Fibroblast of skin of back (primary cell): Measurements from ENCODE around the gene UGT1A9. TPM values are rescaled to one million over a fixed set of nuclear protein-coding genes. Genes with fewer than 3 reads are reported as not detected.
"Not testable (repeated sequence)": the region's sequence is repeated elsewhere in the genome, so short reads cannot be mapped to it uniquely, and the experiment has no call there.

Experiments
- DNase-seq: peaks from one replicate; pipeline ENCODE4 v3.0.0-alpha.2; 2013
- polyA plus RNA-seq, 2 experiments: library from polyadenylated mRNA; unstranded; fragments of 120-200 nt; gene quantifications; one replicate each; pipeline ENCODE4 v1.2.1, GENCODE V29; 2013; ENCODE audit not compliant: insufficient read length in 2 of 2

The UGT1A9 gene
- polyA plus RNA-seq (2013, experiment 1 of 2; ENCODE audit: insufficient read length) = not detected
- not detected for polyA plus RNA-seq (2013, experiment 2 of 2; ENCODE audit: insufficient read length)

DNA sequence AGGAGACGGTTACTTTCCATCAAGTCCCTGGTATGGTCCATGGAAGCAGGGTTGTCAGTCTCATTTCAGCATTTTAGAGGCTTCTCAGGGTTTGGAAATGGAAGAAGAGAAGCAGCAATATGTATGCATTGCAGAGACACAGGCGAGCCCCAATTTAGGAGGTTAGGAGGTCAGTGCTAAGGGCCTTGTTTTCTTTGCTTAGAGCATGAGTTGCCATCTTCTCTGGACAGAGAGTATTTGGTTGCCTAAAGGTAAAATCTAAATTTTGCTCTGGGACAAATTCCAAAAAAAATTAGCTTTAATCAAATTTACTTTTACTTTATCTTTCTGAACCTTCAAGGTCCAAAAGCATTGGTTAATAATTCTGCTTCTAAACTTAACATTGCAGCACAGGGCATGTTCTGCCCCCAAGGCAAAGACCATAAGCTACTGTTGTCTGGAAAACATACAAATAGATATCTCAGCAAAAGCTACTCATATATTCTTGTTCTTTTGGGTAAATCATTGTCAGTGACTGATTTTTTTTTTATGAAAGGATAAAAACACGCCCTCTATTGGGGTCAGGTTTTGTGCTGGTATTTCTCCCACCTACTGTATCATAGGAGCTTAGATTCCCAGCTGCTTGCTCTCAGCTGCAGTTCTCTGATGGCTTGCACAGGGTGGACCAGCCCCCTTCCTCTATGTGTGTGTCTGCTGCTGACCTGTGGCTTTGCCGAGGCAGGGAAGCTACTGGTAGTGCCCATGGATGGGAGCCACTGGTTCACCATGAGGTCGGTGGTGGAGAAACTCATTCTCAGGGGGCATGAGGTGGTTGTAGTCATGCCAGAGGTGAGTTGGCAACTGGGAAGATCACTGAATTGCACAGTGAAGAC is at the start of gene UGT1A9:
Gene UGT1A9, plus strand, starts transcription at position 609 of the 872 bp plus-strand sequence. Its CDS starts 37 bp downstream, at position 646.
- DNase-seq = no peak

DNA sequence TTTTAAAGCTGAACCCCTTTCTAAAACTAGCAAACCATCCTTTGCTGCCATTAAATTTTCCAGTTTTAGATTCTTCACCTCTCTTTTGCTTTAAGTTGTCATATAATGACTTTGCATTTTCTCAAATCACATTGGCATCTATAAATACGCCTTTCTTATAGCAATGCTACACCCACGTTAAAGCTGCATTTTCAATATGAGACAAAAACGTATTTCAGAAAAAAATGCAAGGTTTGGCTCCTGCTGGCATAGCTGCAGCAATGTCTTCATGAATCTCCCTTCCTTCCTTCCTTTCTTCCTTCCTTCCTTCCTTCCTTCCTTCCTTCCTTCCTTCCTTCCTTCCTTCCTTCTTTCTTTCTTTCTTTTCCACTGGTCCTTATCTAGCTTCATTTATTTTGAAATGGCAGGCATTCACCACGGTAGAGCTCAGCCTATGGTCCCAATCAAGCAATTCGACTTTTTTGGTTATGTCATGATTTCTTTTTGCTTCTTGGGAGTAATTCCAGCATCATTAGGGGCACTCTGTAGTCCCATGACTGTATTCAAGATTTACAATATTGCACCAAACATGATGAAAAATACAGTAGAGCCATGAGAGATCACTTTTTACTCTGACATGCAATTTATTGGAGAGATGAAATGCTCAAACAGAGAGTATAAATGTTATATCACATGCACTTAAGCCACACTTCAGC is 44.2 kb upstream of the UGT1A9 start:
- no peak for DNase-seq

DNA sequence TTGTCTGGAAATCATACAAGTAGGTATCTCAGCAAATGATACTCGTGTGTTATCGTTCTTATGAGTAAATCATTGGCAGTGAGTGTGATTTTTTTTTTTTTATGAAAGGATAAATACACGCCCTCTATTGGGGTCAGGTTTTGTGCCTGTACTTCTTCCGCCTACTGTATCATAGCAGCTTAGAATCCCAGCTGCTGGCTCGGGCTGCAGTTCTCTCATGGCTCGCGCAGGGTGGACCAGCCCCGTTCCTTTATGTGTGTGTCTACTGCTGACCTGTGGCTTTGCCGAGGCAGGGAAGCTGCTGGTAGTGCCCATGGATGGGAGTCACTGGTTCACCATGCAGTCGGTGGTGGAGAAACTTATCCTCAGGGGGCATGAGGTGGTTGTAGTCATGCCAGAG is 35.4 kb upstream of the UGT1A9 start, which contains the start of gene UGT1A10:
Gene UGT1A10, plus strand, starts transcription at position 143 of the 400 bp plus-strand sequence. Its CDS starts 75 bp downstream, at position 218.
- DNase-seq = not testable (repeated sequence)

DNA sequence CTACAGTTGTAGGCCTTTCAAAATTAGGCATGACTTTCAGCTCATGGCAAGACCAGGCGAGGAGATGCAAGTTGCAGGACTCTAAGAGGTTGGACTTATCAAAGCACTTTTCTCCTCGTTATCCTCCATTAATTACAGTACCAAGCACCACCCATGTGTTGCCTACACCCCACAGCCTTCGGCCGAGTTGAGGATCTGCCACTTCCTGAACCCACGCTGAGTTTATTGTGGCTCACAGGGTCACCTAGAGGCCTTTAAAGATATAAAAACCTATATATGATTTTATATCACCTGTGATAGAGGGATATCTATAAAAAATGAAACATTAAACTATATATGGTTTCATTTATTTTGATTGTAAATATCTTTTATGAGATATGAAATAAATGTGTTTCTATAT is 32.9 kb upstream of the UGT1A9 start:
- DNase-seq = no peak

DNA sequence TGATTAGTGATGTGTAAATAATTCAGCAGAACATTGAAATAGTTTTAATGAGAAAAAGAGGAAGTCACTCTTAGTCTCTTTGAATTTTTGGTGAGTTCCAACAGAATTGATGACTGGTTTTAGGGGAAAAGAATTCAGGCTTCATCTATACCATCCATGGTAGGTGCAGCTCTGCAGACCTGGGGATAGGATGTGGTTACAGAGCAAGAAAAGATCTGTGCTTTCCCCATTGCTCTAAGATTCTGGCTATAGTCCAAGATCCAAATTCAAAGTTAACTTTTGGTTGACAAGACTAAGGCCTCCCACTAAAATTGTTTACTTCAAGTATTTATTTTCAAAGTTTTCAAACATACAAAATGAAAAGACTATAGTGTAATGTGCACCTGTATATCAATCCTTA is 31.8 kb upstream of the UGT1A9 start:
- DNase-seq = no peak

DNA sequence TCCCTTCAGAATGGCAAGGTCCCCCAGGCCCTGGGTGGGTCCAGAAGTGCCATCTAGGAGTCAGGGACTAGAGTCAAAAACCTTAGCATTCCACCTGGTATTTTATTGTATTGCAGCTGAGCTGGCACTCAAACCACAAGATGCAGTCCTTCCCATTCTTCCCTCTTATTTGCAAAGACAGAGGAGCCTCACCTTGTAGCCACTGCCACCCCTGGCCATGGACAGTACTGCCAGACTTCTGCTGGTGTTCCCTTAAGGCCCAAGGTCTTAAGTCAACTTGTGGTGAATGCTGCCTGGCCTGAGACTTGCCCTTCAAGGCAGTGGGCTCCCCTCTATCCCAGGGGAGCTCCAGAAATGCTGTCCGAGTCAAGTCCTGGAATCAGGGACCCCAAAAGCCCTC is 28.6 kb upstream of the UGT1A9 start:
- DNase-seq = no peak

DNA sequence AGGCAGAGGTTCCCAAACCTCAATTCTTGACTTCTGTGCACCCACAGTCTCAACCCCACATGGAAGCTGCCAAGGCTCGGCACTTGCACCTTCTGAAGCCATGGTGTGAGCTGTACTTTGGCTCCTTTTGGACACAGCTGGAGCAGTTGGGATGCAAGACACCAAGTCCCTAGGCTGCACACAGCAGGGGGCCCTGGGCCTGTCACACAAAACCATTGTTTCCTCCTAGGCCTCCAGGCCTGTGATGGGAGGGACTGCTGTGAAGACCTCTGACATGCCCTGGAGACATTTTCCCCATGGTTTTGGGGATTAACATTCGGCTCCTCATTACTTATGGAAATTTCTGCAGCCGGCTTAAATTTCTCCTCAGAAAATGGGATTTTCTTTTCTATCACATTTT is 25.7 kb upstream of the UGT1A9 start:
- DNase-seq = not testable (repeated sequence)

DNA sequence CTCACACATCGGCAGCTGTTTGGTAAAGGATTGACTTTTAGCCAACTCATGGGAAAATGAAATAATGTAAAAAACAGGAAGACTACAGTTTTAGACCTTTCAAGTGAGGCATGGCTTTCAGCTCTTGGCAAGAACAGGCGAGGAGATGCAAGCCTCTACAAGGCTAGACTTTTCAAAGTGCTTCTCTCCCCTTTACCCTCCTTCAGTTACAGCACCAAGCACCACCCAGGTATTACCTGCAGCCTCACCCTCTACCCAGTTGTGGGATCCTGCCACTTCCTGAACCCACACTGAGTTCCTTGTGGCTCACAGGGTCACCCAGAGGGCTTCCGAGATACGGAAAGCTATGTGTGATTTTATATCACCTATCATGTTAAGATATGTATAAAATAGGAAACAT is 20.7 kb upstream of the UGT1A9 start:
- DNase-seq = no peak

DNA sequence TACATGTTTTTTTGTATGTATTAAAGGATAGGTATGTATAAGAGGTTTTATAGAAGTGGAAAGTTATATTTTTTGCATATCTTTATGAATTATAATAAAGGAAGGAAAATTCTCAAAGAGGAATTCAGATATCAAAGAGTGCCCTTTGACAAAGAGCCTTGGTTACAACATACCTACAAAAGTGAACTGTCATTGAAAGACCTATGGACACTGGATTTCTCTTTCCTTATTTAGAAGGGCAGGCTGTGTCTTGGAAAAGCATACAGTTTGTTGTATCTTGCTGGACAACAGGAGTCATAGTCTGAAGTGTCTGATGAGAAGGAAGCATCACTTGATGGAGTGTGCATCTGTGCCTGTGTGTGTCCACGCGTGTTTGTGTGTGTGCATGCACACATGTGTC is 20.3 kb upstream of the UGT1A9 start:
- DNase-seq = no peak

DNA sequence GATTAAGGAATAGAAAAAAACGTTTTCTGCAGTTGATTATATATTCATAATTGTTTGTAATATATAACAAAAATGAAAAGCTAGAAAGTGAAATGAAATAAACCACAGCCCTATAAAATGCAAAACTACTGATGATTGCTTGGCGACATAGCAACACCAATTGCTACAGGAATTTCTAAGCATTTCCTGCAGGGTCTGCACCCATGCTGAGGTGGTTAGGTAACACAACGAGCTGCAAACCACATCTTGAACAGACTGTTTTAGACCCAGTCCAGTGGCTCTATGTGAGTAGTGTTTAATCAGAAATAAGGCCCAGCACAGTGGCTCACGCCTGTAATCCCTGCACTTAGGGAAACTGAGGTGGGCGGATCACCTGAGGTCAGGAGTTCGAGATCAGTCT is 17.2 kb upstream of the UGT1A9 start:
- DNase-seq = no peak

DNA sequence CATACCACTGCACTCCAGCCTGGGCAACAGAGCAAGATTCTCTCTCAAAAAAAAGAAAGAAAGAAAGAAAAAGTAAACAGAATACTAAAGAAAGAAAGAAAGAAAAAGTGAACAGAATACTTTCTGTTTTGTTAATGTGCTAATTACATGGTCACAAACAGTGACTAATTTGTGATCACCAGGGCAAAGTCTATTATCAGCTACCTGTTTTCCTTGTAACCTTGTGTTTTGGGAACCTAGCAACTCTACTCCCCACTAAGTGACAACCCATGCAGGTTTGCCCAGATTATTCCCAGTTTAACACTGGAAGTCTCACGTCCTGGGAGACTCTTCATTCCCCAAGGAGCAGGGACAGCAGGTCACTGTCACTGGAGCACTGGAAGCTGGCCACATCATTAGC is 16.7 kb upstream of the UGT1A9 start:
- DNase-seq = no peak

DNA sequence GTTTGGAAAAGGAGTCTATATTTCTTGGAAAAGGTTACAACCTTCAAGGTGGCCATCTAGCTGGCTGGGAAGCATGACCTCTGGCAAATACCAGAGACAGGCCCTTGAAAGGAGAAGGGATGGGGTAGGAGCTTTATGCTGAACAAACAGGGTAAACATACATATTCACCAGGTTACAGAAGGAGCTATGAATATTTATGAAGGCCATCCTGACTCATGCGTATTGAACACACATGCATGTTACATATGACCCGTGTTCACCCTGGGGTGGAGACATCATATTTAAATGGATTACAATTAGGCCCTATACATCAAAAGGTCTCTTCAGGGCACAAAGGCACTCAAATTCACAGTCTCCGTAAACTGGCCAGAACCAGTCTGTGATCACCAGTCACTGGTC is 15.8 kb upstream of the UGT1A9 start:
- not testable (repeated sequence) for DNase-seq

DNA sequence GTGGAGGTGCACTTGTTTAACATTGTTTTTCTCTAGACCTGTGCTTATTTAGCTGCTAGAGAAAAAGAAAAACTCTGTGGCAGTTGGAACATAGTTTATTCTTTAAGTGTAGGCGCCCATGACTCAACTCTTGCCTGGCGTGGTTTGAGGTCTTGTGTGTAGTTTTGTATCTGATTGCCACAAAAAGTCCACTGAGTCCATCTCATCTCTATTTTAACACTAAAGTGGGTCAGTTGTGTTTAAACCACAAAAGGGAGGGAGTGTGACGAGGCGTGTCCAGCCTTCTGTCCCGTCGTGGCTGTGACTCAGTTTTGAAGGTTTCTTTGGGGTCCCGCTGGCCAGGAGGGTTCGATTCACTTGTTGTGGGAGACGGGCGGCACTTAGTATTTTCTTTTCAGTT is 15.3 kb upstream of the UGT1A9 start:
- no peak for DNase-seq

DNA sequence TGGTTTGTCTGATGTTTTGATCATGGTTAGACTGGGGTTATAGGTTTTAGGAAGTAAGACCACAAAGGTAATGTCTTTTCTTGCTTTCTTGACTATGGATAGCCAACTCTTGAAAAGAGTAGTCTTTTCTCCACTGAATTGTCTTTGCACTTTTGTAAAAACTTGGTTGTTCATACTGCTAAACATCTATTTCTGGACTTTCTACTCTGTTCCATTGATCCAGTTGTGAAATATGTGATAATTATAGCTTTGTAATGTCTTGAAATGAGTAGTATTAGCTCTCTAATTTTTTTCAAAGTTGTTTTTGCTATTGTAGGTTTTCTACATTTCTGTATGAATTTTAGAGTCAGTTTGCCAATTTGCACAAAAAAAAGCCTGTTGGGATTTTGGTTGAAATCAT is 13.1 kb upstream of the UGT1A9 start:
- DNase-seq = no peak

DNA sequence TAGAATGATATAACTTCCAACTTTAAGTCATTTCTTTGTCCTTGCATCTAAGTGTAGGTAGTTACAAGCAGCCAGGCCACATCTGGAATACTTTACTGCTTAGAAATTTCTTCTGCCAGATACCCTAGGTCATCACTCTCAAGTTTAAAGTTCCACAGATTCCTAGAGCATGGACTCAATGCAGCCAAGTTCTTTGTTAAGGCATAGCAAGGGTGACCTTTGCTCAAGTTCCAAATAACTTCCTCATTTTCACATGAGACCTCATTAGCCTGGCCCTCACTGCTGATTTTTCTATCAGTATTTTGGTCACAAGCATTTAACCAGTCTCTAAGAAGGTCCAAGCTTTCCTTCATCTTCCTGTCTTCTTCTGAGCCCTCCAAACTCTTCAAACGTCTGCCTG is 7.8 kb upstream of the UGT1A9 start:
- DNase-seq = no peak

DNA sequence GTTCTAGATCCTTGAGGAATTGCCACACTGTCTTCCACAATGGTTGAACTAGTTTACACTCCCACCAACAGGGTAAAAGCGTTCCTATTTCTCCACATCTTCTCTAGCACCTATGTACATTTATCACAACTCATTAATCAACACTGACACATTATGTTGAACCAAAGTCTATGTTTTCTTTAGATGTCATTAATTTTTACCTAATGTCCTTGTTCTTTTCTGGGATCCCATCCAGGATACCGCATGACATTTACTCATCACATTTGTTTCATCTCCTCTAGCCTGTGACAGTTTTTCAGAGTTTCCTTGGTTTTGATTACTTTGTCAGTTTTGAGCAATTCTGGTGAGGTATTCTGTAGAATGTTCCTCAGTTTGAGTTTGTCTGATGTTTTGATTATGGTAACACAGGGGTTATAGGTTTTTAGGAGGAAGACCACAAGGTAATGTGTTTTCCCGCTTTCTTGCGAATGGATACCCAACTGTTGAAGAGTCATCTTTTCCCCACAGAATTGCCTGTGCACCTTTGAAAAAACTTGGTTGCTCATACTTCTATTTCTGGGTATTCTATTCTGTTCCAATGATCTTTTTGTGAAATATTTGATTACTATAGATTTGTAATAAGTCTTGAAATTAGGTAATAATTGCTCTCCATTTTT is 3.0 kb upstream of the UGT1A9 start:
- DNase-seq = no peak

DNA sequence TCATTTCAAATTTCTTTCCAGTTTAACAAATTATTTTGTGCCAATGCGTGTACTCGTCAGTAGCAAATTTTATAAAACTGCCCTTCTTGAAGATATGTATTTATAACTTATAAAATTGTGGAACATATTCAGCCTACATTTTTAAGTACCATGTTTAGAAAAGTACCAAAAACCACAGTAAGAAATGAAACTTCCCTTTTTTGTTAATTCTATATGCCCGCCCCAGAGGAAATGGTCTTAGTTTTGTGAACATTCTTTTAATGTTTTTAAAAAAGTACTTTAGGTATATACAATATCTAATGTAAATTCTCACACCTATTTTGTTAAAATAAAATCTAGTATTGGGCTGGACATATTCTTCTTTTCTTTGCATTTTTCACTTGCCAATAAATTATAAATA is 1.2 kb downstream of the UGT1A9 start:
- no peak for DNase-seq

DNA sequence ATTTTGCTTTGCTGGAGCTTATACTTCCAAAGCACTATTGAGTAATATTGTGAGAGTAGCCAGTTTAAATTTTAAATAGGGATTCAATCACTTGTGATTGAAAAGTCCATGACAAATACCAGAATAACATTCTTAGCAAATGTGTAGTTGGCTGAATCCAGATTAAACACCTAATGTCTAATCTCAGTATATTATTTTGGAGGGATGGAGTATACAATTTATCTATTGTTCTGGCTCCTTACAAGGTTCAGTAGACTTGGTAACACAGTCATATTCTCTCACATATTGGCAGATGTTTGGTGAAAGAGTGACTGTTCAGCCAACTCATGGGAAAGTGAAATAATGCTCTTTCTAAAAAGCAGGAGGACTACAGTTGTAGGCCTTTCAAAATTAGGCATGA is 2.2 kb downstream of the UGT1A9 start:
- DNase-seq = no peak

DNA sequence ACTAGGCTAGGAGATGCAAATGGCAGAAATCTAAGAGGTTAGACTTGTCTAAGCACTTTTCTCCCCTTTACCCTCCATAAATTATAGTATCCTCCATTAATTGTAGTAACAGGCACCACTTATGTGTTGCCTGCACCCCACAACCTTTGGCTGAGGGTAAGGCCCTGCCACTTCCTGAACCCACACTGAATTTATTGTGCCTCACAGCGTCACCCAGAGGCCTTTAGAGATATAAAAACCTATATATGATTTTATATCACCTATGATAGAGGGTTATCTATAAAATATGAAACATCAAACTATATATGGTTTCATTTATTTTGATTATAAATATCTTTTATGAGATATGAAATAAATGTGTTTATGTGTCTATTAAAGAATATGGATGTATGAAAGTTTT is 2.6 kb downstream of the UGT1A9 start:
- DNase-seq = no peak

DNA sequence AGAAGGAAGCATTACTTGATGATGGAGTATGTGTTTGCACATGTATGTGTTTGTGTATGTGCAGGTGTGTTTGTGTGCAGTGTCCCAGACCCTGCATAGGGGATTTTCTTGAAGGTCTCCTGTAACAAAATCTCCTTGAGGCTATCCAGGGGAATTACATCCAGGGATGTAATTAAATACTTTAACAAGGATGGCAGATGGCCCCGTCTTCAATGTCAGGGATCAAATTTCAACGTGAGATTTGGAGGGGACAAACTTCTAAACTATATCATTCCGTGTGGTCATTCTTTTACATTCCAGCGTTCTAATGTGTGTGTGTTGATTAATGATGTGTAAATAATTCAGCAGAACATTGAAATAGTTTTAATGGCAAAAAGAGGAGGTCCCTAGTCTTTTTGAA is 3.3 kb downstream of the UGT1A9 start:
- no peak for DNase-seq

DNA sequence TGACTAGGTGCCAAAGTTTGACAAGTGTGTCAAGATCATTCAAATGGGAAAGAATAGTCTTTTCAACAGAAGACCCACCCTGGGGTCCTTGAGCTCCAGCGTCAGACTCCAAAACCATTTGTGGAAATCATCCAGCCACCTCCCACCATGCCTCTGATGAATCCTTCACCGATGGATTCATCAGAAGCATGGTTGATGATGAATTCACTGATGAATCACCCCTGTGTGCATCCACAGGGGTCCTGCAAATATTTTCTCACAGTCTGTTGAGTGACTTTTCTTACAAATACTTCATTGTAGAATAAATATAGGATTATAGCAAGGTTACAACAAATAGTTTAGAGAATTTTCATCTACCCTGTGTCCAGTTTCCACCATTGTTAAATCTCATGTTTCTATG is 4.3 kb downstream of the UGT1A9 start:
- peak; percentile 75 for DNase-seq

DNA sequence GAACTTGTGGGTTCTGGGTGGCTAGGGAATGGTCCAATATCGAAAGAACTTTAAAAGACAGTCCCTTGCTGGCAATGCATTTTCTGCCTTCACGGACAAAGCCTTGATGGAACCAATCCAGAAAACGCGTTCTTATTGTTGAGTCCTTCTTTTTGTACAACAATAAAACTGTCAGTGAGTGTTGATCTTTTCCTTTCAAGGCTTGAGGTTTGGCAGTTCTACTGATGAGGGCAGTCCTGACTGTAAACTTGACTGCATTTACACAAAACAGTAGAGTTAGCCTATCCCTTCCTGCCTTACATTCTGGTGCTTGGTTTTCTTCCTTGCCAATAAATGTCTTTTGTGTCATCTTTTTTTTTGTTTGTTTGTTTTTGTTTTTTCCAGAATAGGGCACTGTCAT is 7.5 kb downstream of the UGT1A9 start:
- DNase-seq = no peak

DNA sequence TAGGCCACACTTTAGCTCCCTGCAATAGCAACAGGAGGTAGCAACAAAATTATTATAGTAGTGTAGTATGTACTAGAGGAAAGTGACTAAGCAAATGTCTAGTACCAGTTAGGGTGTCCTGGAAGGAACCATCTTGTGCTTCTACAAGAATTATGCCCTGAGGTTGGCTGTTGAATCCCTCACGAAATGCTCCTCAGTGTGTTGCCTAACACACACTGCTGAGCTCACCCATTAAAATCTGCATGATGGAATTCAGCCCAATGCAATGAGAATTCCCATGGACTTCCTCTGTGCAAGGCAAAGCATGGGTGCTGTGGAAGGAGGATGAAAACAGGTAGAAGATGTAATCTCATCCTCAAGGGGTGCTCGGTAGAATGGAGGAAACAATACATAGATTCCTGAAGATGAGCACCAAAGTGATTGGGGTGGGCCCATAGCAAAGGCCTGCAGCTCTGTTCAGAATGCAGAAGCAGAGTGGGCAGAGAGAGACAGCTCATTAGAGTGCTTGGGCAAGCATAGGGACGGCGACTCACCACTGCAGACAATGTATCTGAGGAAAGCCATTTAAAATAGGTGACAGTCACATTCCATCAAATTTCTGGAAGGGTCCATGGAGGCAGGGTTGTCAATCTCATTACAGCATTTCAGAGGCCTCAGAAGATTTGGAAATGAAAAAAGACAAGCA is 8.8 kb downstream of the UGT1A9 start:
- no peak for DNase-seq
